Measurements from ENCODE around the gene PPIE. TPM values are rescaled to one million over a fixed set of nuclear protein-coding genes. Genes with fewer than 3 reads are reported as not detected.

Gene PPIE
- total RNA-seq, 1 donor from 2014 or later: 29.8 TPM

GRCh38 chr1:39802496-39803260 lies 64.0 kb downstream of the PPIE start:
- DNase-seq (ENCODE audit: low read depth): no peak

DNA sequence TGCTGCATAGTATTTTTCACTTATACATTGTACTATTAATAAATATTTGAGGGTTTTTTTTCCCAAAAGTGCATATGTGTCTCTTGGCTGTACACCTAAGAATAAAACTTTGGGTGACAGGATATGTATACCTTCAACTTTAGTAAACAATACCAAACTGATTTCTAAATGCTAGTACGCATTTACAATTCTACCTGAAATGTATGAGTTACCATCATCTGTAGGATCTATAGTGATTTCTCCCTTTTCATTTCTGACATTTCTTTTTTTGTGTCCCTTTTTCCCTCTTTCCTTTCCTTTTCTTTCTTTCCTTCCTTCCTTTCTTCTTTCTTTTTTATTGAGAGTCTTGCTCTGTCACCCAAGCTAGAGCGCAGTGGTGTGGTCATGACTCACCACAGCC lies 66.7 kb downstream of the PPIE start:
- DNase-seq (ENCODE audit: low read depth): no peak

DNA sequence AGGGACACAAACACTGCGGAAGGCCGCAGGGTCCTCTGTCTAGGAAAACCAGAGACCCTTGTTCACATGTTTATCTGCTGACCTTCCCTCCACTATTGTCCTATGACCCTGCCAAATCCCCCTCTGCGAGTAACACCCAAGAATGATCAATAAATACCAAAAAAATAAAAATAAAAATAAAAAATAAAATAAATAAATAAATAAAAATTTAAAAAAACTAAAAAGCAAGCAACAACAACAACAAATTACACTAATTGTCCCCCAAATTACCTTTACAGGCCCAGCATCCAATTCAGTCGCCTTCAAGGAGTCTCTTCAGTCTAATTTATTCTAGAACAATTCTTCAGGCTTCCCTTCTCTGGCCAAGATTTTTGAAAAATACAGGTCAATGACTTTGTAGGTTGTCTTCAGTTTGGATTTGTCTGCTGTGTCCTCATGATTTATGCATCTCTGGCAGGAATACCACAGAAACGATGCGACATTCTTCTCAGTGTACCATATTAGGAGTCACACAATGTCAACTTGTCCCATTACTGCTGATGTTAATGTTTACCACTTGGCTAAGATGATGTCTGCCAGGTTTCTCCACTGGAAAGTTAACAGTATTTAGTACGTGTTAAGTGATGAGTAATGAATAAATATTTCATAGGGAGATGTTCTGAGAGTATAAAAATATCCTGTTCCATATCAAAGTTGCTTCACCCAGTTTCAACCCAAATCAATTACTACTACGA lies 70.3 kb downstream of the PPIE start:
- DNase-seq (ENCODE audit: low read depth): no peak

GRCh38 chr1:39812913-39813312 lies 74.2 kb downstream of the PPIE start:
- no peak for DNase-seq (ENCODE audit: low read depth)

Other genes with a start within 250 kb of the PPIE start
- gene BMP8A, start 247.2 kb upstream of the PPIE start, total RNA-seq: 0.51 and 1.7 TPM in 2 replicates
- gene PABPC4, start 162.1 kb upstream of the PPIE start, total RNA-seq: 167 and 184 TPM in 2 replicates
- gene HEYL, start 99.2 kb upstream of the PPIE start, total RNA-seq: 84.9 and 91.9 TPM in 2 replicates
- gene NT5C1A, start 66.8 kb upstream of the PPIE start, total RNA-seq: 2.3 and 4.8 TPM in 2 replicates
- gene HPCAL4, start 47.4 kb upstream of the PPIE start, total RNA-seq: 0.35 and 0.78 TPM in 2 replicates
- gene OXCT2, start 32.5 kb downstream of the PPIE start, total RNA-seq: 0.16 and 0.88 TPM in 2 replicates
- 4.1 and 5.0 TPM in 2 replicates for gene BMP8B, start 50.0 kb downstream of the PPIE start, total RNA-seq
- 30.0 and 51.9 TPM in 2 replicates for gene TRIT1, start 144.6 kb downstream of the PPIE start, total RNA-seq
- gene MYCL, start 163.0 kb downstream of the PPIE start, total RNA-seq: 77.9 and 143 TPM in 2 replicates
- 15.9 and 16.4 TPM in 2 replicates for gene MFSD2A, start 216.3 kb downstream of the PPIE start, total RNA-seq

Measured in myocyte (in vitro differentiated cells).